H1 (cell line): ENCODE data around the gene FXYD7. TPM values are rescaled to one million over a fixed set of nuclear protein-coding genes. Genes with fewer than 3 reads are reported as not detected.

Experiments
- EP300 ChIP-seq, 2 experiments: IDR thresholded peaks; 1 replicate in 1 of 2; 2 replicates in 1 of 2; pipeline ENCODE4 v1.6.1; 2011 to 2012; ENCODE audit warnings: low read depth in 2 of 2, low read length in 2 of 2, mild to moderate bottlenecking in 2 of 2, borderline replicate concordance in 1 of 2, inconsistent platforms in 1 of 2, moderate library complexity in 1 of 2
- polyA plus RNA-seq, 7 experiments: library from polyadenylated mRNA; depleted of rRNA in 3 of 7; stranded (reverse) in 5 of 7; unstranded in 2 of 7; fragments of >200 nt in 5 of 7; fragments of 200-250 nt in 2 of 7; gene quantifications; 1 replicate in 5 of 7; 2 replicates in 1 of 7; 4 replicates in 1 of 7; pipeline versions ENCODE4 v1.2.1 to v1.2.3, GENCODE V29; 2011 to 2013; ENCODE audit warnings: missing spikeins in 2 of 7, mixed read lengths in 2 of 7
- total RNA-seq: library from RNA; stranded (reverse); fragmentation: NEBNext Ultra II Directional; extraction: Animal tissue kit (Norgen Biotek cat#: 25700); gene quantifications from 2 replicates; pipeline ENCODE4 v1.2.1, GENCODE V29; 2021

FXYD7 gene
- total and polyA plus RNA-seq, 2 of the 8 experiments (the other 6 are each of a cell fraction or from before 2014, with no cell fraction given): 12.1 to 14.3 TPM

DNA sequence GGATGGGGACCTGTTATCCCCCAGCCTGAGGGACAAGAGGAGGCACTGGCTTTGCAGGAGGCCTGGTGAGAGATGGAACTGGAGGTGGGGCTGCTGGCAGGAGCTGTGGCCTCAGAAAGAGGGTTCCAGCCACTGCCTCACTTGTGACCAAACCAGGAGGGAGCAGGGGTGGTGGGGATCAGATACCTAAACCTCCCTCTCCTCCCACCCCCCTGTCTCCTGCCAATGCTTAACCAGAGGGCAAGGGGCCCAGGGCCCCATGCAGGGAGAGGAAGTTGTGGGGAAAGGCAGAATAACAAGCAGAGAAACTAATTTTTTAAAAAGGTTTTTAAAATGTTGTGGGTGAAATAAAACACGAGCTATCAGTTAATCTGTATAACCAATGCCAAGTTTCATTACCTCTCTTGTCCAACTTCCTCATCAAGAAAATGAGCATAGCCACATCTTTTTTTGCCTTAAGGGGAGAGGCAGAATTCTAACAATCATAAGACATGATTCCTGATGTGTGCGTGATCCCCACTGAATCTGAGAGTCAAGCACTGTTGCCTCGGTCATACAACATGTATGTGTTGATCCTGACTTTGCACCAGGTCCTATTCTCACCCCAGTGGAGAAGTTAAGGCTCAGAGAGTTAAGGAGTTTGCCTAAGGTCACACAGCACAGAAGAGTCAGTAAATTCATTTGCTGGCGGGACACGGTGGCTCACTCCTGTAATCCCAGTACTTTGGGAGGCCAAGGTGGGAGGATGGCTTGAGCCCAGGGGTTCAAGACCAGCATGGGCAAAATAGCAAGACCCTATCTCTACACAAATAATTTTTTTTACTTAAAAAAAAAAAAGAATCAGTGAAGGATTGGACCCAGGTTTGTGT lies 24.4 kb downstream of the FXYD7 start (continued):
- no peak for TF ChIP-seq EP300 (IDR thresholded peaks at IDR 0.05; ENCODE audit: borderline replicate concordance in 1 of 2, low read depth in 2 of 2, low read length in 2 of 2)
